ENCODE results near the gene GAS7. TPM values are rescaled to one million over a fixed set of nuclear protein-coding genes. Genes with fewer than 3 reads are reported as not detected.

The GAS7 gene
- total RNA-seq, 1 experiment from 2014 or later, result 6.0 TPM

GRCh38 chr17:10063730-10064241, 134.6 kb downstream of the GAS7 start:
- Histone ChIP-seq H3K4ac (ENCODE audit: low read depth, low read length) (no peak overlapping the region), H3K9ac (ENCODE audit: extremely low read depth, insufficient read length, low read length) (no peak overlapping the region), H3K56ac (ENCODE audit: insufficient read length, low read depth, low read length) (no peak overlapping the region), H4K8ac (replicated peaks; ENCODE audit: insufficient read length, low read depth, low read length) (no peak overlapping the region), H2BK20ac (ENCODE audit: low read depth, low read length, poor library complexity, severe bottlenecking) (no peak overlapping the region), H3K23me2 (ENCODE audit: insufficient read length, low read depth, low read length, poor library complexity, severe bottlenecking) (no peaks in the 10 kb centered on the region), H3K4me1 (ENCODE audit: insufficient read depth, low read length) (peaks cover 3% of the 10 kb centered on the region; the same call in 1 of the 2 replicates), H3K27me3 (ENCODE audit: insufficient read depth, low read length) (no peaks in the 10 kb centered on the region), H4K5ac (ENCODE audit: insufficient read length, low read depth, low read length) (no peak overlapping the region), H3K9me3 (ENCODE audit: control insufficient read depth, low read depth, low read length) (no peaks in the 10 kb centered on the region), H2BK5ac (ENCODE audit: insufficient read length, low read length) (no peak overlapping the region), H2AK5ac (ENCODE audit: insufficient read length, low read length) (no peak overlapping the region), H3T11ph (ENCODE audit: low read length) (no peak overlapping the region), H2AFZ (ENCODE audit: low read length) (no peak overlapping the region), H3K27ac (ENCODE audit: insufficient read length, low read depth, low read length) (no peak overlapping the region), H2BK12ac (ENCODE audit: insufficient read length, low read depth, low read length) (no peak overlapping the region), H3K79me1 (ENCODE audit: insufficient read depth, low read depth, low read length, poor library complexity, severe bottlenecking) (no peaks in the 10 kb centered on the region), H3K4me2 (ENCODE audit: insufficient read depth, insufficient read length, low read length) (no peak overlapping the region), H3K23ac (ENCODE audit: insufficient read length, low read depth, low read length) (no peak overlapping the region), H3K18ac (ENCODE audit: insufficient read length, low read depth, low read length) (no peak overlapping the region), H2BK15ac (ENCODE audit: low read depth, low read length) (no peak overlapping the region), H3K79me2 (ENCODE audit: insufficient read depth, low read length) (no peaks in the 10 kb centered on the region), H2BK120ac (ENCODE audit: low read depth, low read length, poor library complexity, severe bottlenecking) (no peak overlapping the region), H4K20me1 (ENCODE audit: control insufficient read depth, insufficient read depth, insufficient read length) (no peaks in the 10 kb centered on the region), H3K14ac (ENCODE audit: insufficient read depth, low read length) (no peak overlapping the region), H4K91ac (ENCODE audit: insufficient read length, low read depth, low read length) (no peak overlapping the region)
- H3K9me3 Mint-ChIP-seq, result peaks cover 8% of the 10 kb centered on the region in 2 experiments
- no peak for TF ChIP-seq CTCF (conservative IDR thresholded peaks at IDR 0.05)
- H3K27ac Mint-ChIP-seq, result no peak overlapping the region; a peak in 1 of 7 replicates
- H3K27me3 Mint-ChIP-seq (ENCODE audit: low read depth), result peaks cover 2% of the 10 kb centered on the region
- H3K4me1 Mint-ChIP-seq, result peaks cover 17 to 19% of the 10 kb centered on the region in 2 experiments
- peaks cover 0 to 9% (median 7%) of the 10 kb centered on the region in 3 experiments; a peak in 3 of 7 replicates for H3K36me3 Mint-ChIP-seq (ENCODE audit: insufficient read depth in 1 of 3, low read depth in 3 of 3)
- no CpG with 5 or more reads among the region's 17 CpGs for WGBS (ENCODE audit: extremely low coverage, insufficient read length, low lambda C conversion rate)
- DNase-seq, result no peak
- H3K4me3 Mint-ChIP-seq, result no peak overlapping the region
